Endothelial cell of umbilical vein (primary cell): ENCODE data around the gene STN1.

Experiments
- EZH2 ChIP-seq: IDR thresholded peaks from 2 replicates; pipeline ENCODE4 v1.6.1; 2012; ENCODE audit warnings: borderline replicate concordance, low read depth, mild to moderate bottlenecking, moderate library complexity, low read length, inconsistent platforms; ENCODE audit not compliant: severe bottlenecking
- GATA2 ChIP-seq: IDR thresholded peaks from 2 replicates; pipeline ENCODE4 v1.7.0; 2011; ENCODE audit warnings: low read depth, mild to moderate bottlenecking, moderate library complexity, mixed read lengths, low read length; ENCODE audit not compliant: insufficient read length, insufficient read depth
- POLR2A ChIP-seq: IDR thresholded peaks from 2 replicates; pipeline ENCODE4 v1.6.1; 2012; ENCODE audit warnings: low read depth, mild to moderate bottlenecking, control low read depth, low read length
- POLR2AphosphoS5 ChIP-seq: IDR thresholded peaks from 2 replicates; pipeline ENCODE4 v1.6.1; 2012; ENCODE audit warnings: low read depth, mild to moderate bottlenecking, control low read depth, low read length, moderate library complexity; ENCODE audit not compliant: insufficient read depth
- TF ChIP-seq, protein P1 (sequence below), 2 donors: IDR thresholded peaks; 1 replicate in 1 of 2; 2 replicates in 1 of 2; pipeline ENCODE4 v1.5.1; 2011; ENCODE audit warnings: low read length in 2 of 2, mild to moderate bottlenecking in 2 of 2, moderate library complexity in 2 of 2, control low read depth in 1 of 2, inconsistent platforms in 1 of 2, low read depth in 1 of 2; ENCODE audit not compliant: insufficient read depth in 1 of 2; ENCODE audit errors: extremely low read depth in 1 of 2

DNA sequence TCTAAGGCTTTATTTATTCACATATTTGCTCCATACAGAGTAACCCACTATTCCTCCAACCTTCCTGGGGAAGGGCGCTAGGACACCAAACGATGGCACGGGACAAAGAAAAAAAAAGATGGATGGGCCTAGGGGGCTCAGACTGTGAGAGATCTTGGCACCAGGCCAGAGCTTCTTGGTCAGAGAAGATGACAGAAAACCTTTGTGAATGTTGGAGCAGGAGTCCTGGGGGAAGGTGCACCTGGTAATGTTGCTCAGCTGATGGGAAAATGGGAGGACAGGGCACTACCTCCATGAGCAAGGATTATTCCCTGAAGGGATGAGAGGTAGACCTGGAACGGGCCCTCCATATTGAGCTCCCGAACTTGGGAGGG, 61.2 kb downstream of the STN1 start:
- TF ChIP-seq, protein P1, sequence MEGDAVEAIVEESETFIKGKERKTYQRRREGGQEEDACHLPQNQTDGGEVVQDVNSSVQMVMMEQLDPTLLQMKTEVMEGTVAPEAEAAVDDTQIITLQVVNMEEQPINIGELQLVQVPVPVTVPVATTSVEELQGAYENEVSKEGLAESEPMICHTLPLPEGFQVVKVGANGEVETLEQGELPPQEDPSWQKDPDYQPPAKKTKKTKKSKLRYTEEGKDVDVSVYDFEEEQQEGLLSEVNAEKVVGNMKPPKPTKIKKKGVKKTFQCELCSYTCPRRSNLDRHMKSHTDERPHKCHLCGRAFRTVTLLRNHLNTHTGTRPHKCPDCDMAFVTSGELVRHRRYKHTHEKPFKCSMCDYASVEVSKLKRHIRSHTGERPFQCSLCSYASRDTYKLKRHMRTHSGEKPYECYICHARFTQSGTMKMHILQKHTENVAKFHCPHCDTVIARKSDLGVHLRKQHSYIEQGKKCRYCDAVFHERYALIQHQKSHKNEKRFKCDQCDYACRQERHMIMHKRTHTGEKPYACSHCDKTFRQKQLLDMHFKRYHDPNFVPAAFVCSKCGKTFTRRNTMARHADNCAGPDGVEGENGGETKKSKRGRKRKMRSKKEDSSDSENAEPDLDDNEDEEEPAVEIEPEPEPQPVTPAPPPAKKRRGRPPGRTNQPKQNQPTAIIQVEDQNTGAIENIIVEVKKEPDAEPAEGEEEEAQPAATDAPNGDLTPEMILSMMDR (IDR thresholded peaks at IDR 0.05; ENCODE audit: extremely low read depth in 1 of 2, insufficient read depth in 1 of 2, low read depth in 1 of 2, low read length in 2 of 2), result no peak
- TF ChIP-seq POLR2AphosphoS5, result no peak
- TF ChIP-seq POLR2A, result no peak
- no peak for TF ChIP-seq GATA2
- no peak for TF ChIP-seq EZH2
